Peyer's patch (tissue), 4 donors: Measurements from ENCODE around the gene ASXL2. TPM values are rescaled to one million over a fixed set of nuclear protein-coding genes. Genes with fewer than 3 reads are reported as not detected.
A peak's percentile ranks its signal among the peaks of the same experiment; 100 is the strongest.

ENCODE experiments used
- DNase-seq, 3 donors: peaks; one replicate each; pipeline ENCODE4 v3.0.0-alpha.2; 2017 to 2019
- H3K27ac ChIP-seq, 4 donors: fragments of 200-600 bp; sonication (generic); one replicate each; pipeline ENCODE4 v1.5.1; 2016 to 2019
- H3K27me3 ChIP-seq, 2 donors: fragments of 200-600 bp; sonication (generic); one replicate each; pipeline ENCODE4 v1.5.1; 2019
- H3K36me3 ChIP-seq, 3 donors: fragments of 200-600 bp; sonication (generic); one replicate each; pipeline ENCODE4 v1.5.1; 2016 to 2019
- H3K4me1 ChIP-seq, 4 donors: fragments of 200-600 bp; sonication (generic); one replicate each; pipeline ENCODE4 v1.5.1; 2016 to 2019
- H3K4me3 ChIP-seq, 4 donors: fragments of 200-600 bp; sonication (generic); 1 replicate in 3 of 4; 2 replicates in 1 of 4; pipeline ENCODE4 v1.5.1; 2016 to 2019; ENCODE audit warnings: mild to moderate bottlenecking in 1 of 4
- H3K9me3 ChIP-seq, 4 donors: fragments of 200-600 bp; sonication (generic); one replicate each; pipeline ENCODE4 v1.5.1; 2016 to 2019; ENCODE audit warnings: mild to moderate bottlenecking in 1 of 4
- POLR2A ChIP-seq, 2 donors: fragments of 450-650 bp; IDR thresholded peaks; one replicate each; pipeline ENCODE4 v1.5.1; 2017; ENCODE audit warnings: antibody characterized with exemption in 2 of 2, mild to moderate bottlenecking in 2 of 2, moderate library complexity in 2 of 2
- total RNA-seq, 4 donors: library from RNA; depleted of rRNA; stranded (reverse); fragments of >200 nt; gene quantifications; one replicate each; pipeline ENCODE4 v1.1.0, GENCODE V29; 2016
- TF ChIP-seq, protein P1 (sequence below), 6 experiments: fragments of 450-650 bp in 4 of 6; fragments of 200-600 bp in 2 of 6; sonication (generic) in 1 of 6; IDR thresholded peaks; one replicate each; pipeline ENCODE4 v1.5.1; 2017 to 2019; ENCODE audit warnings: antibody characterized with exemption in 6 of 6, mild to moderate bottlenecking in 3 of 6, moderate library complexity in 1 of 6

Gene ASXL2
- total RNA-seq, 4 donors from 2014 or later = 17.0 to 28.9 (median 19.8) TPM

DNA sequence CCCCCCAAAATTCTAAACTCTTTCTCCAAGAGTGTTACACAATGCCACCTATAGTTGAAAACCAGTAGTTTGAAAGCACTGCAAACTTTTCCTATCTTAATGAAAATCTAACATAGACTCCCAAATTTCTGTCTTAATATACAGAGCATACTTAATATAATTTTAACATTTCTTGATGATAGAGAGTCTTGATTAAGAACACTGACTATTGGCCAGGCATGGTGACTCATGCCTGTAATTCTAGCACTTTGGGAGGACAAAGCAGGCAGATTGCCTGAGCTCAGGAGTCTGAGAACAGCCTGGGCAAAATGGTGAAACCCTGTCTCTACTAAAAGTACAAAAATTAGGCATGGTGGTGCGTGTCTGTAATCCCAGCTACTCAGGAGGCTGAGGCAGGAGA lies 34.2 kb downstream of the ASXL2 start:
- Histone ChIP-seq H3K4me1 (no peaks in the 10 kb centered on the region), H3K36me3 (peaks cover 0 to 30% (median 0%) of the 10 kb centered on the region in 3 donors), H3K4me3 (no peak overlapping the region), H3K27me3 (no peaks in the 10 kb centered on the region), H3K27ac (no peak overlapping the region), H3K9me3 (no peaks in the 10 kb centered on the region)
- TF ChIP-seq, protein P1, sequence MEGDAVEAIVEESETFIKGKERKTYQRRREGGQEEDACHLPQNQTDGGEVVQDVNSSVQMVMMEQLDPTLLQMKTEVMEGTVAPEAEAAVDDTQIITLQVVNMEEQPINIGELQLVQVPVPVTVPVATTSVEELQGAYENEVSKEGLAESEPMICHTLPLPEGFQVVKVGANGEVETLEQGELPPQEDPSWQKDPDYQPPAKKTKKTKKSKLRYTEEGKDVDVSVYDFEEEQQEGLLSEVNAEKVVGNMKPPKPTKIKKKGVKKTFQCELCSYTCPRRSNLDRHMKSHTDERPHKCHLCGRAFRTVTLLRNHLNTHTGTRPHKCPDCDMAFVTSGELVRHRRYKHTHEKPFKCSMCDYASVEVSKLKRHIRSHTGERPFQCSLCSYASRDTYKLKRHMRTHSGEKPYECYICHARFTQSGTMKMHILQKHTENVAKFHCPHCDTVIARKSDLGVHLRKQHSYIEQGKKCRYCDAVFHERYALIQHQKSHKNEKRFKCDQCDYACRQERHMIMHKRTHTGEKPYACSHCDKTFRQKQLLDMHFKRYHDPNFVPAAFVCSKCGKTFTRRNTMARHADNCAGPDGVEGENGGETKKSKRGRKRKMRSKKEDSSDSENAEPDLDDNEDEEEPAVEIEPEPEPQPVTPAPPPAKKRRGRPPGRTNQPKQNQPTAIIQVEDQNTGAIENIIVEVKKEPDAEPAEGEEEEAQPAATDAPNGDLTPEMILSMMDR (IDR thresholded peaks at IDR 0.05) = no peak
- no peak for TF ChIP-seq POLR2A (IDR thresholded peaks at IDR 0.05)
- DNase-seq = no peak

DNA sequence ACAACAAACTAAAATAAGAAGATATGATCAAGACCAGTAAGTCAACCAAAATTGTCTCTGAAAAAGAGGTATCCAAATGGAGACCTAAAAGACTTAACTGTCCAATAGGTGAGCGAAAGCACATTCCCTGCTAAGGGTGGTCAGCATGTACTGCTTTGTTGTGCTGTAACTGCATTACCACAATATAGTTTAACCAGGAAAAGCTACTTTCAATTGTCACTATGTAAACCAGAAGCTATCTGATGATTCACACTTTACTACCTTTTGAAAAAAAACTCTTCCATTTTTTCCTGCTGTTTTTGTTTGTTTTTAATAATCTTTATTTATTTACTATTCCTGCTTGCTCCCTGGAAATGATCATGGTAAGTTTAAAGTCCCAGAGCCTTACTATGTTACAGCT lies 36.1 kb downstream of the ASXL2 start:
- Histone ChIP-seq H3K9me3 (no peaks in the 10 kb centered on the region), H3K36me3 (peaks cover 0 to 30% (median 0%) of the 10 kb centered on the region in 3 donors), H3K27me3 (no peaks in the 10 kb centered on the region), H3K27ac (no peak overlapping the region), H3K4me3 (no peak overlapping the region), H3K4me1 (no peaks in the 10 kb centered on the region)
- TF ChIP-seq, protein P1 (IDR thresholded peaks at IDR 0.05) = no peak
- TF ChIP-seq POLR2A (IDR thresholded peaks at IDR 0.05) = no peak
- no peak for DNase-seq

DNA sequence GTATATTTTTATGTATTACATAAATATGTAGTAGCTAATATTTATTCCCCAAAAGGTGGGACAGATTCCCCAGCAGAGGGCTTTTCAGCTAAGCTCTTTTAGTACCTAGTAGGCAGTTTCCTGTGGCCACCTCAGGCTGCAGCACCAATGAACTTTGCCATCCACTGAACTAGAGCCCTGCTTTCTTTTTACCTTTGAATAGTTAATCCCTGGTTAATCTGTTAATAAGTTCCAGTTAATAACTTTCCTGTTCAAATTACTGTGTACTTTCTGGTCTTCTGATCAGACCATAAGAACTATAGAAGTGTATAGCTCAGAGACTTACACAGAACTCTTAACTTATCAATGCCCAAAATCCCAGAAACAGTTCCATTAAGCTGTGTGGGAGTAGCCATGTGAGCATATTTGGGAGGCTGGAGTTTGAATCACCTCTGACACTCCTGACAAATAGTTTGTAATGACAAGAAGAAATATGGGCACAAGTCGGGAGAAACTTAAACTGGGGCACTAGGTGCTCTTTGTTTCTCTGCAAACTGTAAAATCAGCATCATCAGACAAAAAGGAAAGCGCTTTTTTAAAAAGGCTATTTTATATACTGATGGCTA lies 40.0 kb downstream of the ASXL2 start:
- DNase-seq = no peak
- no peak for TF ChIP-seq POLR2A (IDR thresholded peaks at IDR 0.05)
- TF ChIP-seq, protein P1 (IDR thresholded peaks at IDR 0.05) = no peak
- Histone ChIP-seq H3K27me3 (no peaks in the 10 kb centered on the region), H3K4me1 (no peaks in the 10 kb centered on the region), H3K9me3 (no peaks in the 10 kb centered on the region), H3K4me3 (no peak overlapping the region), H3K36me3 (peaks cover 0 to 13% (median 0%) of the 10 kb centered on the region in 3 donors), H3K27ac (no peak overlapping the region)

DNA sequence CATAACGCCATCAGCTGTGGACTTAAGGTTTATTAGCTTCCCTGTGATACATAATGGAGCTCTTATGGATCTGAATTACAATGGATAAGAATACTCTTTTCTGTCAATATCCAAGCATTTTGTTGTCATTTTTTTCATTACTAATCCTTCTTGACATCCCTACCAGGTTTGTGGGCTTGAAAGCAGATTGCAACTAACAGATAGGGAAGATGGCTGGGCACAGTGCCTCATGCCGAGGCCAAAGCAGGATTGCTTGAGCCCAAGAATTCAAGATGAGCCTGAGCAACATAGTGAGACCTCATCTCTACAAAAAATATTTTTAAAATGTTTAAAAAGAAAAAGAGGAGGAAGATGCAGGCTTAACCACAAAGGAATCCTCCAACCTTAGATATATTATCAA lies 42.4 kb downstream of the ASXL2 start:
- Histone ChIP-seq H3K9me3 (no peaks in the 10 kb centered on the region), H3K27me3 (no peaks in the 10 kb centered on the region), H3K4me3 (no peak overlapping the region), H3K36me3 (peaks cover 0 to 3% (median 0%) of the 10 kb centered on the region in 3 donors), H3K27ac (no peak overlapping the region), H3K4me1 (no peaks in the 10 kb centered on the region)
- no peak for TF ChIP-seq POLR2A (IDR thresholded peaks at IDR 0.05)
- TF ChIP-seq, protein P1 (IDR thresholded peaks at IDR 0.05) = no peak
- DNase-seq = no peak

DNA sequence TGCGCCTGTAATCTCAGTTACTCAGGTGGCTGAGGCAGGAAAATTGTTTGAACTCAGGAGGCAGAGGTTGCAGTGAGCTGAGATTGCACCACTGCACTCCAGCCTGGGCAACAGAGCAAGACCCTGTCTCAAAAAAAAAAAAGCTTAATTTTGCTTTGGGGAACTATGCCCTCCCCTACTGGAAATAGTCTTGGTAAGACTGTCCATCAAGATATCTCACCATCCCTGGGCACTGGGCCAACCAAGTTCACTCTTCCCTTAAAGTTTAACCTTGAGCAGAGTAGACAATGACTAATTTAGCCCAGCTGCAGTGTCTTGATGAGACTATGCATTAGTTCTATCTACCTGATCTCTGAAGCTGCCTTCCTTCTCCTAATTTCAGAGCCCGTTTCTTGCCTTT lies 44.7 kb downstream of the ASXL2 start:
- H3K9me3 ChIP-seq = no peaks in the 10 kb centered on the region
- H3K4me3 ChIP-seq = no peak overlapping the region
- peak in 1 of 3 donors; percentile 69 for DNase-seq
- H3K36me3 ChIP-seq = no peaks in the 10 kb centered on the region
- peaks cover 0 to 13% (median 0%) of the 10 kb centered on the region in 4 donors for H3K4me1 ChIP-seq
- no peak overlapping the region for H3K27ac ChIP-seq
- H3K27me3 ChIP-seq = no peaks in the 10 kb centered on the region
- TF ChIP-seq, protein P1 (IDR thresholded peaks at IDR 0.05) = no peak
- TF ChIP-seq POLR2A (IDR thresholded peaks at IDR 0.05) = no peak
